IgD-negative memory B cell (primary cell): ENCODE data around the gene LMX1B. TPM values are rescaled to one million over a fixed set of nuclear protein-coding genes. Genes with fewer than 3 reads are reported as not detected.
"Not testable (repeated sequence)": the region's sequence is repeated elsewhere in the genome, so short reads cannot be mapped to it uniquely, and the experiment has no call there.

Source experiments
- H3K27ac Mint-ChIP-seq, 3 donors: one replicate each; pipeline ENCODE4 v1.8.0; 2020 to 2022; ENCODE audit warnings: mild to moderate bottlenecking in 3 of 3, mixed read lengths in 3 of 3, moderate library complexity in 1 of 3
- H3K27me3 Mint-ChIP-seq: one replicate; pipeline ENCODE4 v1.8.0; 2021; ENCODE audit warnings: mixed read lengths
- H3K36me3 Mint-ChIP-seq: one replicate; pipeline ENCODE4 v1.8.0; 2020; ENCODE audit warnings: mild to moderate bottlenecking, mixed read lengths
- H3K4me1 Mint-ChIP-seq, 3 donors: one replicate each; pipeline ENCODE4 v1.8.0; 2020 to 2022; ENCODE audit warnings: mixed read lengths in 3 of 3, mild to moderate bottlenecking in 1 of 3
- H3K4me3 Mint-ChIP-seq, 4 donors: one replicate each; pipeline ENCODE4 v1.8.0; 2020 to 2022; ENCODE audit warnings: mild to moderate bottlenecking in 4 of 4, mixed read lengths in 4 of 4, moderate library complexity in 3 of 4
- H3K9me3 Mint-ChIP-seq, 3 donors: one replicate each; pipeline ENCODE4 v1.8.0; 2020 to 2021; ENCODE audit warnings: mixed read lengths in 3 of 3, mild to moderate bottlenecking in 1 of 3
- polyA plus RNA-seq: library from polyadenylated mRNA; unstranded; fragments of 300-500 nt; fragmentation: Illumina TruSeq; gene quantifications from one replicate; pipeline ENCODE4 v1.2.3, GENCODE V29; 2021

Gene LMX1B
- not detected for polyA plus RNA-seq

DNA sequence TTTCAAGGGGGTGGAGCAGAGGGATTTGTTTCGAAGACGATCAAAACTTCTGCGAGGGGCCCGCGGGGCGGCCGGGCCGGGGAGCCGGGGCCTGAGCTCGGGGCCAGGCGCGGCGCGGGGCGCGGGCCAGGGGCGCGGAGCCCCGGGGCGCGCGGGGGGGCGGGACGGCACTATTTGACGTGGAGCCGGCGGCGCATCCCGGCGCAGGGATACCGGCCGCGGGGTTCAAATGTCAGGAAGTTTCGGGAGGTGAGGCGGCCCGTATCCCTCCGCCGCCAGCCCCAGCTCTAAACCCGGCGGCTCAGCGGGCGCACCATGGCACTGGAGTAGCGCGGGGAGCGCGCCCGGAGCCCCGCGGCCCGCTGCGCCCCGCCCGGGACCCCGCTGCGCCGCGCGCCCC is at the start of gene LMX1B:
TSS of gene LMX1B (plus strand) at position 278 of the 400 bp plus-strand sequence. CDS start 522 bp downstream, outside the sequence.
- H3K36me3 Mint-ChIP-seq = no peaks in the 10 kb centered on the region
- H3K4me1 Mint-ChIP-seq = peaks cover 10 to 19% (median 17%) of the 10 kb centered on the region in 3 donors
- H3K4me3 Mint-ChIP-seq = peak within 1 kb of the TSS; percentile 60 to 93 (median 78)
- H3K27ac Mint-ChIP-seq = peak within 1 kb of the TSS; percentile 59 to 76 (median 69)
- peaks cover 57% of the 10 kb centered on the region for H3K27me3 Mint-ChIP-seq
- H3K9me3 Mint-ChIP-seq = peaks cover 0 to 2% (median 0%) of the 10 kb centered on the region in 3 donors

DNA sequence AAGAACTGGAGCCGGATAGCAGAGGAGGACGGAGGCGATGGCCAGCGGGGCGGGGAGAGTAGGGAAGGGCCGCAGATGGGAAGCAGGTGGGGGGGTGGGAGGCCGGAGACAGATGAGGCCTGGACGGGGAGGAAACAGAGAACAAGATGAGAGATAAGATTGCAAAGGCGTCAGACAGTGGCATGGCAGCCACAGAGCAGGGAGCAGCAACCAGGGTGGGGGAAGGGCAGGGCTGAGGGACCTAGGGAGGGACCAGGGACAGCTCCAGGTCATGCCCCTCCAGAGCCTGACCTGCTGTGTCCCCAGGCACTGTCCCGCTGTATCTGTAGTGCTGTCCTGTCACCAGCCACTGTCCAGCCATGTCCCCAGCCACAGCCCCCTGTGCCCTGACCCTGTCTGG is 49.6 kb upstream of the LMX1B start:
- Mint-ChIP-seq H3K9me3 (no peaks in the 10 kb centered on the region), H3K4me3 (no peak overlapping the region), H3K4me1 (no peaks in the 10 kb centered on the region), H3K27ac (no peak overlapping the region), H3K36me3 (no peaks in the 10 kb centered on the region), H3K27me3 (peaks cover 21% of the 10 kb centered on the region)

DNA sequence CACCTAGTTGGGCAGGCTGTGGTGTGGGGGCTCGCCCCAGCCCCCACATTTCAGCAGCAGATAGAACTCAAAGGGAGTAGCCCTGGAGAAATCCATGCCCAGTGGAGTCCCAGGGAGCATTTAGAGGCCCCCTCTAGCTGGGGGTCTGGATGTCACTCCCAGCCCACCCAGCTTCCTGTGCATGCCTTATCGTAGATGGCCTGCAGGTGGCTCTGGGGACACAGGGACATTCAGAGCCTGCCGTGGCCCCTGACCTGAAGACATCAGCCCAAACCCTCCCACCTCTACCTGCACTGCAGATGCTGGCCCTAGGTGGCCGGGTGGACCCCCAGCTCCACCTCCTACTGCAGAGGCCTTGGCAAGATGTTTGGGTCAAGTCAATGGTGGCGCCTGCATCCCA is 49.0 kb upstream of the LMX1B start:
- H3K36me3 Mint-ChIP-seq = no peaks in the 10 kb centered on the region
- no peaks in the 10 kb centered on the region for H3K9me3 Mint-ChIP-seq
- no peaks in the 10 kb centered on the region for H3K4me1 Mint-ChIP-seq
- H3K27me3 Mint-ChIP-seq = peaks cover 16% of the 10 kb centered on the region
- H3K27ac Mint-ChIP-seq = no peak overlapping the region
- H3K4me3 Mint-ChIP-seq = no peak overlapping the region

DNA sequence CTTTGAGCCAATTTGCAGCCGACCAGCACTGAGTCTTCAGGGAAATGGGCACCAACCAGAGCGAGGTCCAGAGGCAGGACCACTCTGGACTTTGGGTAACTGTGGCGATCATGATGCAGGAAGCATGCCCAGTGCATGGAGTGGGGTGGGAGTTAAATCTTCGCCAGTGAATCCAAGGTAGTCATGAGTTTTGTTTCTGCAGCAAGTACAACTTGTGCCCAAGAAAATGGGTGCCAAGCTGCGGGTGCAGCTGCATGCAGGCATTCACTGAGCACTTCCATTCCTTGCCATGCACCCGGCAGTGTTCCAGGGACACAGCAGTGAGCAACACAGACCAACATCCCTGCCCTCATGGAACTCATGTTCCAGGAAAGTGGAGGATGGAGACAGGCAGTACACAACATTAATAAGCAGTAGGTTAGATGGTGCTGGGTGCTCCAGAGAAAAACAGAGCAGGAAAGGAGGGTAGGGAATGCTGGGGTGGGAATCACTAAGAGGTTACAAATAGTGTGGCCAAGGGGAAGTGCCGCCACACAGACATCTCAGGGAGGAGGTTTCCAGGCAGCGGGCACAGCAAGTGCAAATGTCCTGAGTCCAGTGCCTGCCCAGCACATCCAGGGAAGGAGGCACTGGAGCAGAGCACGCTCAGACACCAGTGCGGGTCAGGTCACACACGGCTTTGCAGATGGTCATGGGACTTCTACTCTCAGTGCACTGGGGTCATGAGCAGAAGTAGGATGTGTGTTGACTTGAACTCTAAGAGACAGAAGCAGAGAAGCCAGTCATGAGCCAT is 48.2 kb upstream of the LMX1B start:
- no peak overlapping the region for H3K4me3 Mint-ChIP-seq
- no peaks in the 10 kb centered on the region for H3K9me3 Mint-ChIP-seq
- no peaks in the 10 kb centered on the region for H3K4me1 Mint-ChIP-seq
- no peaks in the 10 kb centered on the region for H3K36me3 Mint-ChIP-seq
- peaks cover 16% of the 10 kb centered on the region for H3K27me3 Mint-ChIP-seq
- H3K27ac Mint-ChIP-seq = no peak overlapping the region

DNA sequence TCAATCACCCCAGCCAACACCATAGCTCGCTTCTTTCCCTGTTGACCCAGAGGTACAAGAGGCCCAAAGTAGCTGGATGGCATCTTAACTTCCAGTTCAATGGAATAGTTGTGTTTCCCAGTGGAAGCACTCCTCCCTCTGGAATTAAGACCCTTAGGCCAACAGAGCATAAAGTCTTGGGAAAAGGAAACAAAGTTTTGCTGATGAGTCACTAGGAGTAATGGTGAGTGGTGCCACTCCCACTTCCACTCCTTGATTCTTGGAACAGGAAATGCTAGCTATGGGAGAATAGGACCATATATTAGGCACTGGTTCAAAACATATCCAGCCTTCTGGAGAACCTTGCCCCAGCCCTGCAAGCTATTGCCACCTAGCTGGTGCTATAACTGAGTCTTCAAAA is 44.7 kb upstream of the LMX1B start:
- no peak overlapping the region for H3K4me3 Mint-ChIP-seq
- H3K36me3 Mint-ChIP-seq = no peaks in the 10 kb centered on the region
- no peaks in the 10 kb centered on the region for H3K4me1 Mint-ChIP-seq
- H3K9me3 Mint-ChIP-seq = no peaks in the 10 kb centered on the region
- peaks cover 12% of the 10 kb centered on the region for H3K27me3 Mint-ChIP-seq
- no peak overlapping the region for H3K27ac Mint-ChIP-seq

DNA sequence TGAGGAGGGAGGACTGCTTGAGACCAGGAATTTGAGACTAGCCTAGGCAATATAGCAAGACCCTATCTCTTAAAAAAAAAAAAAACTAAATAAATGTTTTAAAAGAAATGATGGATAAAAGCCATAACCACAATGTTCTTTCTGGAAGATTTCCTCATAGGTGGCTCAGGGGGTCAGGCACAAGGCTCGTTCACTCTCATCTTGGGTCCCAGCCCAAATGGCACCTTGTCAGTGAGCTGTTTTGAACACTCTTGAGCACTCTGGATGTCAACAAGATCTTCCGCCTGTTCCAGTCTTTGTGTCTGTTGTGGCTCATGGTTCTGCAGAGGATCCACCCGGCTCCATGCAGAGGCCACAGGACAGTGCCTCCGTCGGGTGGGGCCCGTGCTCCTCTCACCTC is 35.7 kb upstream of the LMX1B start:
- Mint-ChIP-seq H3K27ac (peak overlapping the region in 1 of 3 donors; percentile 35), H3K27me3 (peaks cover 11% of the 10 kb centered on the region), H3K36me3 (no peaks in the 10 kb centered on the region), H3K9me3 (no peaks in the 10 kb centered on the region), H3K4me3 (peak overlapping the region in 1 of 4 donors; percentile 30), H3K4me1 (peaks cover 0 to 1% (median 0%) of the 10 kb centered on the region in 3 donors)

DNA sequence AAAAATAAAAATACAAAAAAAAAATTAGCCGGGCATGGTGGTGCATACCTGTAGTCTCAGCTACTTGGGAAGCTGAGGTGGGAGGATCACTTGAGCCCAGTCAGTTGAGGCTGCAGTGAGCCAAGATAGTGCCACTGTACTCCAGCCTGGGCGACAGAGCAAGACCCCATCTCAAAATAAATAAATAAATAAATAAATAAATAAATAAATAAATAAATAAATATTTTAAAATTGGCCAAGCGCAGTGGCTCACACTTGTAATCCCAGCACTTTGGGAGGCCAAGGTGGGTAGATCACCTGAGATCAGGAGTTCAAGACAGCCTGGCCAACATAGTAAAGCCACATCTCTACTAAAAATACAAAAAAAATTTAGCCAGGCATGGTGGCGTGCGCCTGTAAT is 33.4 kb upstream of the LMX1B start:
- not testable (repeated sequence) for H3K27ac Mint-ChIP-seq, H3K36me3 Mint-ChIP-seq, H3K4me1 Mint-ChIP-seq, H3K4me3 Mint-ChIP-seq, H3K9me3 Mint-ChIP-seq
- H3K27me3 Mint-ChIP-seq = peaks cover 14% of the 10 kb centered on the region

DNA sequence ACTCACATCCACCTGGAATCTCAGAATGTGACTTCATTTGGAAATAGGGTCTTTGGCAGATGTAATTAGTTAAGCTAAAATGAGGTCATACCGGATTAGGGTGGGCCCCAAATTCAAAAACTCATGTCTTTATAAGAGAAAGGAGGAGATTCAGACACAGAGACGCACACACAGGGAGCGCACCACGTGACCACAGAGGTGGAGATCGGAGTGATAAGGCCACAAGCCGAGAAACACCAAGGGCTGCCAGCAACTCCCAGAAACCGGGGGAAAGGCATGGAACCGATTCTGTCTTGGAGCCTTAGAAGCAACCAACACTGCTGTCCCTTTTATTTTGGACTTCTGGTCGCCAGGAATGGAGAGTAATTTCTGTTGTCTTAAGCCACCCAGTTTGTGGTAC is 31.8 kb upstream of the LMX1B start:
- H3K36me3 Mint-ChIP-seq = no peaks in the 10 kb centered on the region
- no peak overlapping the region for H3K4me3 Mint-ChIP-seq
- H3K9me3 Mint-ChIP-seq = no peaks in the 10 kb centered on the region
- peaks cover 29% of the 10 kb centered on the region for H3K27me3 Mint-ChIP-seq
- peaks cover 0 to 1% (median 0%) of the 10 kb centered on the region in 3 donors for H3K4me1 Mint-ChIP-seq
- no peak overlapping the region for H3K27ac Mint-ChIP-seq

DNA sequence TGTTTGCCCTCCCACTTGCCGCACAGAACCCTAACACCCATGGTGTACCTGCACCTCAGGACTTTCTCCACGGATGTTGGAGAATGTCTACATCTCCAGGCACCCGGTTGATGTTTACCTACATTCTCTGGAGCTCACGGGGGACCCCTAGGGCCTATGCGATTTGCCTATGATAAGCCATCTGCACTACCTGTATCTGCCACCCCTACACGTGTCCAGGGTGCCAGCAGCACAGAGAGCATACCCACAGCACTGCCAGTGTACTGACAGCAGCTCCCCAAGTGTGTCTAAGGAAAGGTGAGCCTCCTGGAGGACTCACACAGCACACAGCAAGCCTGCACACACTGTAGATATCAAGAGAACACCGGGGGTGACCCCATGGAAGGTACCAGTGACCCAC is 31.3 kb upstream of the LMX1B start:
- H3K27me3 Mint-ChIP-seq = peaks cover 32% of the 10 kb centered on the region
- H3K4me3 Mint-ChIP-seq = no peak overlapping the region
- no peaks in the 10 kb centered on the region for H3K36me3 Mint-ChIP-seq

DNA sequence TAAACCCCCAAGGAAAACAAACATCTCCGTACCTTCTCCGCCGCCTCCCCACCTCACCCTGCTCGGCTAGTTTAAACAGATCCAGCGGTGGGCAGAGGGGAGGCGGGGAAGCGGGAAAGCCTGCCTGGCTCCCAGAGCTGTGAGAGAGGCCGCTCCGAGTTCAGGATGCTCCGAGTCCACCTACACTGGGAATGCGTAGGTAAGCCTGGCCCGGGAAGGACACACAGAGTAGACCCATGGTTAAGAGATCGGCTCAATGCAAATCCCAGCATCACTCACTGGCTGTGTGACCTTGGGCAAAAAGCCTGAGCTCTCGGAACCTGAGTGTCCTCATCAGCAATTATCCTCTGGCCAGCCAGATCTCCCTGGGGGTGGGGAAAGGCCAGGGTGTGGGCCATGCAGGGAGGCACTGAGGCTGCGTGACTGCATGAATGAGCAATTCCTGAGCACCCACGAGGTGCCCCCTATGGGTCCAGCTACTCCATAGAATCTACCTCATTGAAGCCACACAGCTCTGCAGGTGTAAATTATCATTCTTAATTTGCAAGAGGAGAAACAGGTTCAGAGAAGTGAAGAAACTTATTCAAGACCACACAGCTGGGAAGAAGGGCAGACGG is 30.5 kb upstream of the LMX1B start:
- peaks cover 35% of the 10 kb centered on the region for H3K27me3 Mint-ChIP-seq
- H3K36me3 Mint-ChIP-seq = no peaks in the 10 kb centered on the region
- H3K9me3 Mint-ChIP-seq = no peaks in the 10 kb centered on the region
- no peak overlapping the region for H3K4me3 Mint-ChIP-seq
- H3K4me1 Mint-ChIP-seq = peaks cover 0 to 1% (median 0%) of the 10 kb centered on the region in 3 donors
- H3K27ac Mint-ChIP-seq = no peak overlapping the region

More for the DNA sequence above, 31.3 kb upstream of the LMX1B start:
- Mint-ChIP-seq H3K9me3 (no peaks in the 10 kb centered on the region), H3K4me1 (peaks cover 0 to 1% (median 0%) of the 10 kb centered on the region in 3 donors), H3K27ac (no peak overlapping the region)

DNA sequence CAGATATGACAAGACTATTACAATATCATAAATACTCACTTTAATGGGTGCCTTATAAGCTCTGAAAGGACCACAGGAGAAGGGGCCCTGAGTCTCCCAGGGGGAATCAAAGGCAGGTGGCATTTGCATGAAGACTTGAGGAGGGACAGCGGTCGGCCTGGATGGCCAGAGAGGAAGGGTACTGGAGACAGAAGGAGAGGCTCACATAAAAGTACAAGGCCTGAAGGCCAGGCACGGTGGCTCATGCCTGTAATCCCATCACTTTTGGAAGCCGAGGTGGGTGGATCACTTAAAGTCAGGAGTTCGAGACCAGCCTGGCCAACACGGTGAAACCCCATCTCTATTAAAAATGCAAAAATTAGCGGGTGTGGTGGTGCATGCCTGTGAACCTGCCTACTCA is 29.1 kb upstream of the LMX1B start:
- H3K9me3 Mint-ChIP-seq = no peaks in the 10 kb centered on the region
- no peak overlapping the region for H3K27ac Mint-ChIP-seq
- H3K36me3 Mint-ChIP-seq = no peaks in the 10 kb centered on the region
- H3K27me3 Mint-ChIP-seq = peaks cover 32% of the 10 kb centered on the region
- H3K4me3 Mint-ChIP-seq = no peak overlapping the region
- peaks cover 0 to 3% (median 0%) of the 10 kb centered on the region in 3 donors for H3K4me1 Mint-ChIP-seq

DNA sequence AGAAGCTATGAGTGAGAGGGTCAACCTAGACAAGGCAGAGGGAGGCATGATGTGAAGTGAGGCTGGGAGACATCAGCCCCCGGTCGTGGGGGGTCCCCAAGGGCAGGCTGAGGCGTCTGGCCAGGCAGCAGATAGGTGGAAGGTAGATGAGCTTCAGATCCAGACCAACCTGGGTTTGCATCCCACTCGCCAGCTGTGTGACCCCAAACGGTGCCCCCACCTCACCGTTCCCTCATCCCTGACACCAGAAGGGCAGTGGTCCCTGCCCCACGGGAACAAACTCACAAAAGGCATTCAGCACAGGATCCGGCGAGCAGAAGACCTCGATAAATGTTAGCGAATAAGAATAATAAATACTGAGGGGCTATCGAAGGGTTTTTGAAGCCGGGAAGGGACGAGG is 27.5 kb upstream of the LMX1B start:
- Mint-ChIP-seq H3K27me3 (peaks cover 32% of the 10 kb centered on the region), H3K27ac (no peak overlapping the region), H3K9me3 (peaks cover 0 to 2% (median 0%) of the 10 kb centered on the region in 3 donors), H3K36me3 (no peaks in the 10 kb centered on the region), H3K4me1 (peaks cover 0 to 3% (median 0%) of the 10 kb centered on the region in 3 donors), H3K4me3 (no peak overlapping the region)

DNA sequence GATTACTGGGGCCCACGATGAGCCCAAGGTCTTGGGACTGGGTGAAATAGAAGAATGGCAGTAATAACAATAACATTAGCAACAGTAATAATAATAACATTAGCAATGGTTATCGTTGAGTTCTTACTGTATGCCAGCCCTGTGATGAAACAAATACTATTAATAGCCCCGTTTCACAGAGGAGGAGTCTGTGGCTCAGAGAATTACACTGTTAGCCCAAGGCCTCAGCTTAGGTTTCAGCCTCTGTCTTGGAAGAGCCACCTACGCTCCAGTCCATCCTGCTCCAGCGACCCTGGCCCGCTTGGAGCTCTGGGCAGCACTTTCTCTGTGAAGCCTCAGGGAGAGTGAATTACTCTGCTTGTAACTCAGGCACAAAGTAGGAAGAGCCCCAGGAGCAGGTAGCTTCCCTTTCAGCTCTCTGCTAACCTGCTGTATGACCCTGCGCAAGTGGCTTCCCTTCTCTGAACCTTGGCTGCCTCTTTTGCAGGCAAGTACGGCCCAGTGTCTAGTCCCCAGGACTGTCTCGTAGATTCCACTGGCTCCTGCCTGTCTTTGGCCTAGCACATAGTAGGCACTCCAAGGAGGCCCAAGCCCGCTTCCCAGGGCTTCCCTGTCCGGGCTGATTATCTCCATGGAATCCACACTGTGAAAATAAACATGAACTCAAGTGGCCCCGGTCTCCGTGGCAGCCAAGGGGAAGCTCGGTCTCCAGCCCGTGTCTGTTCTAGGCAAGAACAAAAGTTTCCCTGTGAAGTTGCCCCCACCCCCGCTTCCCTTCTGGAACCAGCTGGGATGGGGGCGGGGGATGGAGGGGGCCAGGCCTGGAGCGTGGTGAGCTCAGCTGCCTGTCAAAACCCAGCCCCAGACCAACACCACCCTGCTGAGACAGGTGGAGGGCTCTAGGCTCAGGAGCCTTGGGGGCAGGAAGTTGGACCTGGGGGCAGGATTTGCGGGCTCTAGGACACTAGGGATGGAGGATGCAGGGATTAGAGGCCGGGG is 26.2 kb upstream of the LMX1B start:
- H3K4me1 Mint-ChIP-seq = peaks cover 0 to 2% (median 0%) of the 10 kb centered on the region in 3 donors
- no peaks in the 10 kb centered on the region for H3K36me3 Mint-ChIP-seq
- H3K27me3 Mint-ChIP-seq = peaks cover 30% of the 10 kb centered on the region
- peaks cover 0 to 3% (median 0%) of the 10 kb centered on the region in 3 donors for H3K9me3 Mint-ChIP-seq
- no peak overlapping the region for H3K4me3 Mint-ChIP-seq
- peak overlapping the region in 1 of 3 donors; percentile 67 for H3K27ac Mint-ChIP-seq

DNA sequence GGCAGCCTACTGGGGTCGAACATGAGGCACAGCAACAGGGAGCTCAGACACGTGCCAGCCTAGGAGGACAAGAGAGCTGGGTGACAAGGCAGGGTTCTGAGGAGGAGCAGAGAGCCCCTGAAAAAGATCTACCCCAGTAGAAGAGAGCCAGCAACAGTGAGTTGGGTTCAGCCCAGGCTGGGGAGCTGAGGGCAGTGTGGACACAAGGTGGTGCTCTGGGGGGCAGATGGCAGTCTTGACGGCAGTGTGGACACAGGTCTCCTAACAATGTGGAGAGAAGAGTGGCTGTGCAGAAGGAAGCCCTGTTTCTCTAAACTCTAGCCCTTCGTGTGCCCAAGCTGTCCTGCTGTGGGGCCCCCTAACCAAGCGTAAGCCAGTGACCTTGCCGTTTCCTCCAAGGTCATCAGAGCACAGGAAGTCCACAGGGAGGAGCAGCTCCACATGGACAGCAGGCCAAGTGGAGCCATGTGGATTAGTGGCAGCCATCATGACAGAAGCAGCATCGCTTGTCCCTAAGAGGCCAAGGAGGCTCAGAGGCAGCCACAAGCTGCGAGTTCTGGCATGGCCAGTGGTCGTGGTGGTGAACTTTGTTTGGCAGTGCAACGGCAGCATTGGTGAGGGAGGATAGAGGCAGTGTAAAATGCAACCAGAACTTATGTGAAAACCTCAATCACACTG is 25.1 kb upstream of the LMX1B start:
- no peaks in the 10 kb centered on the region for H3K36me3 Mint-ChIP-seq
- peaks cover 32% of the 10 kb centered on the region for H3K27me3 Mint-ChIP-seq
- peak overlapping the region in 1 of 3 donors; percentile 47 for H3K27ac Mint-ChIP-seq
- no peak overlapping the region for H3K4me3 Mint-ChIP-seq
- peaks cover 0 to 1% (median 0%) of the 10 kb centered on the region in 3 donors for H3K4me1 Mint-ChIP-seq
- peaks cover 0 to 3% (median 0%) of the 10 kb centered on the region in 3 donors for H3K9me3 Mint-ChIP-seq
